ENCODE results near the gene PDGFB. TPM values are rescaled to one million over a fixed set of nuclear protein-coding genes. Genes with fewer than 3 reads are reported as not detected.

Gene PDGFB
- total and polyA plus RNA-seq, 5 donors, result 9.3 to 82.1 (median 15.4) TPM

- intact Hi-C loops (cut with DNase I), result loop anchor here (5.0 to 10.0 kb wide), 4 partner anchors 55 to 68 kb away; partner anchors contain the start of gene PDGFB (in 1 of the 4)
- no peak overlapping the region for H3K4me3 ChIP-seq (ENCODE audit: low read length)
- H3K27ac ChIP-seq (ENCODE audit: low read length), result peak overlapping the region; percentile 76
- H3K27me3 ChIP-seq (ENCODE audit: control insufficient read depth, insufficient read depth), result no peaks in the 10 kb centered on the region
- no peaks in the 10 kb centered on the region for H3K9me3 ChIP-seq (ENCODE audit: control insufficient read depth, low read length)
- H3K4me1 ChIP-seq (ENCODE audit: control insufficient read depth, insufficient read depth, low read length), result peaks cover 32% of the 10 kb centered on the region
- 74% methylated on average over 14 of the region's 14 CpGs for WGBS
- peak in 1 of 2 donors; percentile 1 for ATAC-seq
- no peak for DNase-seq
Measured at GRCh38 chr22:39176714-39177455, 67.9 kb downstream of the PDGFB start.

GRCh38 chr22:39176143-39176713 lies 68.6 kb downstream of the PDGFB start:
- ATAC-seq (peak; percentile 64 to 79), DNase-seq (peak; percentile 74 to 92 (median 90))
- Histone ChIP-seq H3K9me3 (ENCODE audit: control insufficient read depth, low read length) (no peaks in the 10 kb centered on the region), H3K27me3 (ENCODE audit: control insufficient read depth, insufficient read depth) (no peaks in the 10 kb centered on the region), H3K27ac (ENCODE audit: low read length) (peak overlapping the region; percentile 76), H3K4me3 (ENCODE audit: low read length) (no peak overlapping the region), H3K4me1 (ENCODE audit: control insufficient read depth, insufficient read depth, low read length) (peaks cover 32% of the 10 kb centered on the region)
- 22% methylated on average over 23 of the region's 23 CpGs for WGBS
- intact Hi-C loops (cut with DNase I), result loop anchor here (5.0 to 10.0 kb wide), 4 partner anchors 56 to 69 kb away; partner anchors contain the start of gene PDGFB (in 1 of the 4)

GRCh38 chr22:39175353-39176142 lies 69.2 kb downstream of the PDGFB start:
- WGBS, result 72% methylated on average over 18 of the region's 18 CpGs
- peaks cover 32% of the 10 kb centered on the region for H3K4me1 ChIP-seq (ENCODE audit: control insufficient read depth, insufficient read depth, low read length)
- H3K27me3 ChIP-seq (ENCODE audit: control insufficient read depth, insufficient read depth), result no peaks in the 10 kb centered on the region
- peak in 2 of 3 donors; percentile 64 to 68 for DNase-seq
- intact Hi-C loops (cut with DNase I), result loop anchor here (5.0 to 10.0 kb wide), 4 partner anchors 57 to 69 kb away; partner anchors contain the start of gene PDGFB (in 1 of the 4)
- no peak overlapping the region for H3K4me3 ChIP-seq (ENCODE audit: low read length)
- no peaks in the 10 kb centered on the region for H3K9me3 ChIP-seq (ENCODE audit: control insufficient read depth, low read length)
- H3K27ac ChIP-seq (ENCODE audit: low read length), result peak overlapping the region; percentile 37
- ATAC-seq, result peak in 1 of 2 donors; percentile 1

- intact Hi-C loops (cut with DNase I), result loop anchor here (5.0 to 10.0 kb wide), 5 partner anchors 58 to 138 kb away; partner anchors contain the start of gene PDGFB (in 1 of the 4)
- Histone ChIP-seq H3K4me1 (ENCODE audit: control insufficient read depth, insufficient read depth, low read length) (peaks cover 32% of the 10 kb centered on the region), H3K27me3 (ENCODE audit: control insufficient read depth, insufficient read depth) (no peaks in the 10 kb centered on the region), H3K9me3 (ENCODE audit: control insufficient read depth, low read length) (no peaks in the 10 kb centered on the region), H3K27ac (ENCODE audit: low read length) (peak overlapping the region; percentile 37), H3K4me3 (ENCODE audit: low read length) (no peak overlapping the region)
- DNase-seq (peak; percentile 88 to 94 (median 94)), ATAC-seq (peak; percentile 52 to 54)
- WGBS, result 24% methylated on average over 22 of the region's 22 CpGs
Measured at GRCh38 chr22:39174498-39175352, 70.1 kb downstream of the PDGFB start.

- 53% methylated on average over 11 of the region's 11 CpGs for WGBS
- H3K9me3 ChIP-seq (ENCODE audit: control insufficient read depth, low read length), result no peaks in the 10 kb centered on the region
- peaks cover 32% of the 10 kb centered on the region for H3K4me1 ChIP-seq (ENCODE audit: control insufficient read depth, insufficient read depth, low read length)
- no peaks in the 10 kb centered on the region for H3K27me3 ChIP-seq (ENCODE audit: control insufficient read depth, insufficient read depth)
- ATAC-seq, result no peak
- intact Hi-C loops (cut with DNase I), result loop anchor here in 3 of 4 donors (2.0 to 10.0 kb wide), 4 partner anchors 61 to 141 kb away; partner anchors contain the start of gene PDGFB (in 1 of the 3)
- H3K27ac ChIP-seq (ENCODE audit: low read length), result peak overlapping the region; percentile 37
- no peak overlapping the region for H3K4me3 ChIP-seq (ENCODE audit: low read length)
- no peak for DNase-seq
Measured at GRCh38 chr22:39173787-39174497, 70.8 kb downstream of the PDGFB start.

Other genes with a start within 250 kb of the PDGFB start
- gene APOBEC3C, start 230.7 kb downstream of the PDGFB start, total RNA-seq, result 10 to 100 TPM; 25.4 to 41.9 (median 37.9) TPM
- 37.4 TPM for gene APOBEC3C, start 230.7 kb downstream of the PDGFB start, polyA plus RNA-seq
- gene APOBEC3D, start 223.9 kb downstream of the PDGFB start, total RNA-seq, result 1 to 10 TPM; 1.2 to 1.9 (median 1.3) TPM
- 0.75 TPM for gene APOBEC3D, start 223.9 kb downstream of the PDGFB start, polyA plus RNA-seq
- 10 to 100 TPM in 3 of 4 donors, 1 to 10 TPM in 1; 5.1 to 12.9 (median 11.0) TPM for gene APOBEC3F, start 204.1 kb downstream of the PDGFB start, total RNA-seq
- gene APOBEC3F, start 204.1 kb downstream of the PDGFB start, polyA plus RNA-seq, result 14.9 TPM
- 1 to 10 TPM; 6.3 to 9.4 (median 6.9) TPM for gene APOBEC3G, start 167.7 kb downstream of the PDGFB start, total RNA-seq
- 6.2 TPM for gene APOBEC3G, start 167.7 kb downstream of the PDGFB start, polyA plus RNA-seq
- under 1 TPM in 1 of 4 donors, not detected in 3; 0.57 TPM for gene APOBEC3H, start 147.7 kb downstream of the PDGFB start, total RNA-seq
- 0.25 TPM for gene APOBEC3H, start 147.7 kb downstream of the PDGFB start, polyA plus RNA-seq
- gene CBX7, start 92.3 kb downstream of the PDGFB start, total RNA-seq, result 10 to 100 TPM; 68.1 to 97.9 (median 78.7) TPM
- gene CBX7, start 92.3 kb downstream of the PDGFB start, polyA plus RNA-seq, result 69.0 TPM
- 1,000 to 10,000 TPM in 2 of 4 donors, 100 to 1,000 TPM in 2; 948 to 1,416 (median 984) TPM for gene RPL3, start 74.6 kb upstream of the PDGFB start, total RNA-seq
- 1,325 TPM for gene RPL3, start 74.6 kb upstream of the PDGFB start, polyA plus RNA-seq
- 10 to 100 TPM; 66.4 to 82.0 (median 70.5) TPM for gene SYNGR1, start 105.0 kb upstream of the PDGFB start, total RNA-seq
- 101 TPM for gene SYNGR1, start 105.0 kb upstream of the PDGFB start, polyA plus RNA-seq
- 10 to 100 TPM; 14.9 to 18.7 (median 17.3) TPM for gene TAB1, start 154.8 kb upstream of the PDGFB start, total RNA-seq
- 16.2 TPM for gene TAB1, start 154.8 kb upstream of the PDGFB start, polyA plus RNA-seq
- gene MGAT3, start 212.0 kb upstream of the PDGFB start, total RNA-seq, result 10 to 100 TPM in 1 of 4 donors, 1 to 10 TPM in 3; 7.3 to 11.6 (median 9.6) TPM
- gene MGAT3, start 212.0 kb upstream of the PDGFB start, polyA plus RNA-seq, result 8.7 TPM

Data from right cardiac atrium (tissue), 5 donors.